H9 (cell line): ENCODE measurements around the gene ACSM2B. TPM values are rescaled to one million over a fixed set of nuclear protein-coding genes. Genes with fewer than 3 reads are reported as not detected.
"Not testable (repeated sequence)": the region's sequence is repeated elsewhere in the genome, so short reads cannot be mapped to it uniquely, and the experiment has no call there.

Source experiments
- DNase-seq: peaks from one replicate; pipeline ENCODE4 v3.0.0-alpha.2; 2017
- H2AFZ ChIP-seq: one replicate; pipeline ENCODE4 v1.6.1; 2013; ENCODE audit warnings: mild to moderate bottlenecking, low read length, control low read depth, moderate library complexity
- H2AK5ac ChIP-seq: 2 replicates; pipeline ENCODE4 v1.6.1; 2013; ENCODE audit warnings: low read length, control low read depth, mixed read lengths; ENCODE audit not compliant: insufficient read length
- H2BK120ac ChIP-seq: one replicate; pipeline ENCODE4 v1.6.1; 2013; ENCODE audit warnings: low read depth, mild to moderate bottlenecking, low read length, control low read depth, inconsistent platforms; ENCODE audit not compliant: poor library complexity, severe bottlenecking
- H2BK12ac ChIP-seq: 2 replicates; pipeline ENCODE4 v1.6.1; 2013; ENCODE audit warnings: low read length, control low read depth, mixed read lengths, low read depth; ENCODE audit not compliant: insufficient read length
- H2BK15ac ChIP-seq: 2 replicates; pipeline ENCODE4 v1.6.1; 2013; ENCODE audit warnings: low read depth, low read length, control low read depth
- H2BK20ac ChIP-seq: one replicate; pipeline ENCODE4 v1.6.1; 2013; ENCODE audit warnings: low read depth, mild to moderate bottlenecking, low read length, control low read depth, inconsistent platforms; ENCODE audit not compliant: poor library complexity, severe bottlenecking
- H2BK5ac ChIP-seq: 2 replicates; pipeline ENCODE4 v1.6.1; 2013; ENCODE audit warnings: low read length, control low read depth, mixed read lengths; ENCODE audit not compliant: insufficient read length
- H3K14ac ChIP-seq: 2 replicates; pipeline ENCODE4 v1.6.1; 2013; ENCODE audit warnings: low read length, control low read depth; ENCODE audit not compliant: insufficient read depth
- H3K18ac ChIP-seq: 2 replicates; pipeline ENCODE4 v1.6.1; 2013; ENCODE audit warnings: low read depth, mild to moderate bottlenecking, mixed read lengths, low read length, control low read depth; ENCODE audit not compliant: insufficient read length
- H3K23ac ChIP-seq: 2 replicates; pipeline ENCODE4 v1.6.1; 2013; ENCODE audit warnings: low read length, control low read depth, mixed read lengths, low read depth; ENCODE audit not compliant: insufficient read length
- H3K23me2 ChIP-seq: 2 replicates; pipeline ENCODE4 v1.6.1; 2013; ENCODE audit warnings: low read depth, mild to moderate bottlenecking, mixed read lengths, low read length, control low read depth; ENCODE audit not compliant: insufficient read length, poor library complexity, severe bottlenecking
- H3K27ac ChIP-seq: 2 replicates; pipeline ENCODE4 v1.5.1; 2013; ENCODE audit warnings: low read length, control low read depth, mixed read lengths, low read depth; ENCODE audit not compliant: insufficient read length
- H3K27me3 ChIP-seq: 2 replicates; pipeline ENCODE4 v1.6.1; 2013; ENCODE audit warnings: low read length, control low read depth, inconsistent platforms; ENCODE audit not compliant: insufficient read depth
- H3K4ac ChIP-seq: 2 replicates; pipeline ENCODE4 v1.6.1; 2013; ENCODE audit warnings: low read depth, mild to moderate bottlenecking, control low read depth, inconsistent platforms, low read length, moderate library complexity
- H3K4me1 ChIP-seq: 2 replicates; pipeline ENCODE4 v1.6.1; 2013; ENCODE audit warnings: low read length, control low read depth, inconsistent platforms; ENCODE audit not compliant: insufficient read depth
- H3K4me2 ChIP-seq: 2 replicates; pipeline ENCODE4 v1.6.1; 2013; ENCODE audit warnings: low read length, control low read depth, mixed read lengths; ENCODE audit not compliant: insufficient read length, insufficient read depth
- H3K56ac ChIP-seq: 2 replicates; pipeline ENCODE4 v1.6.1; 2013; ENCODE audit warnings: low read depth, mild to moderate bottlenecking, mixed read lengths, low read length, control low read depth; ENCODE audit not compliant: insufficient read length
- H3K79me1 ChIP-seq: 2 replicates; pipeline ENCODE4 v1.6.1; 2013; ENCODE audit warnings: low read depth, mild to moderate bottlenecking, moderate library complexity, low read length, control low read depth, inconsistent platforms; ENCODE audit not compliant: insufficient read depth, poor library complexity, severe bottlenecking
- H3K79me2 ChIP-seq: 2 replicates; pipeline ENCODE4 v1.6.1; 2013; ENCODE audit warnings: low read length, control low read depth, inconsistent platforms; ENCODE audit not compliant: insufficient read depth
- H3K9ac ChIP-seq: 2 replicates; pipeline ENCODE4 v1.6.1; 2013; ENCODE audit warnings: low read length, control low read depth, mixed read lengths; ENCODE audit not compliant: insufficient read length; ENCODE audit errors: extremely low read depth
- H3K9me3 ChIP-seq: one replicate; pipeline ENCODE4 v1.6.1; 2013; ENCODE audit warnings: low read depth, low read length, inconsistent platforms; ENCODE audit not compliant: control insufficient read depth
- H3T11ph ChIP-seq: one replicate; pipeline ENCODE4 v1.6.1; 2013; ENCODE audit warnings: mild to moderate bottlenecking, low read length, control low read depth, inconsistent platforms
- H4K20me1 ChIP-seq: one replicate; pipeline ENCODE4 v1.6.1; 2013; ENCODE audit not compliant: control insufficient read depth, insufficient read length, insufficient read depth
- H4K5ac ChIP-seq: 2 replicates; pipeline ENCODE4 v1.6.1; 2013; ENCODE audit warnings: low read depth, mild to moderate bottlenecking, mixed read lengths, low read length, control low read depth; ENCODE audit not compliant: insufficient read length
- H4K8ac ChIP-seq: replicated peaks from 2 replicates; pipeline ENCODE4 v1.6.1; 2013; ENCODE audit warnings: low read length, control low read depth, mixed read lengths, low read depth; ENCODE audit not compliant: insufficient read length
- H4K91ac ChIP-seq: 2 replicates; pipeline ENCODE4 v1.6.1; 2013; ENCODE audit warnings: low read depth, mild to moderate bottlenecking, moderate library complexity, mixed read lengths, low read length, control low read depth; ENCODE audit not compliant: insufficient read length
- H3K27ac Mint-ChIP-seq, 3 experiments: 2 replicates in 2 of 3; 3 replicates in 1 of 3; pipeline ENCODE4 v1.8.0; 2020 to 2021; ENCODE audit warnings: mixed read lengths in 3 of 3, mild to moderate bottlenecking in 1 of 3, moderate library complexity in 1 of 3
- H3K27me3 Mint-ChIP-seq: 2 replicates; pipeline ENCODE4 v1.8.0; 2021; ENCODE audit warnings: low read depth, mild to moderate bottlenecking, moderate library complexity, mixed read lengths
- H3K36me3 Mint-ChIP-seq, 3 experiments: 2 replicates in 2 of 3; 3 replicates in 1 of 3; pipeline ENCODE4 v1.8.0; 2020 to 2021; ENCODE audit warnings: low read depth in 3 of 3, mixed read lengths in 3 of 3; ENCODE audit not compliant: insufficient read depth in 1 of 3
- H3K4me1 Mint-ChIP-seq, 2 experiments: 2 replicates each; pipeline ENCODE4 v1.8.0; 2020; ENCODE audit warnings: mixed read lengths in 2 of 2
- H3K4me3 Mint-ChIP-seq, 2 experiments: 2 replicates in 1 of 2; 3 replicates in 1 of 2; pipeline ENCODE4 v1.8.0; 2020 to 2021; ENCODE audit warnings: mild to moderate bottlenecking in 2 of 2, mixed read lengths in 2 of 2, moderate library complexity in 1 of 2
- H3K9me3 Mint-ChIP-seq, 2 experiments: 2 replicates in 1 of 2; 3 replicates in 1 of 2; pipeline ENCODE4 v1.8.0; 2020; ENCODE audit warnings: mild to moderate bottlenecking in 2 of 2, mixed read lengths in 2 of 2, moderate library complexity in 1 of 2
- WGBS: extraction: QIAGEN DNeasy Blood & Tissue Kit; methylation state at CpG from one replicate; pipeline ENCODE4 v1.1.7; 2013; ENCODE audit warnings: missing lambda C conversion rate, low lambda C conversion rate, mixed read lengths; ENCODE audit not compliant: insufficient read length; ENCODE audit errors: extremely low coverage; 5-methylcytosine and 5-hydroxymethylcytosine counted together
- long read RNA-seq: library from polyadenylated mRNA; unstranded; transcript quantifications from one replicate; pipeline ENCODE4 v2.0.0, GENCODE V29; 2020
- total RNA-seq: library from RNA; stranded (reverse); gene quantifications from 2 replicates; pipeline ENCODE4 v1.2.1, GENCODE V29; 2021

ACSM2B gene
- not detected in 2 replicates for total RNA-seq
- long read RNA-seq, result 0 reads

DNA sequence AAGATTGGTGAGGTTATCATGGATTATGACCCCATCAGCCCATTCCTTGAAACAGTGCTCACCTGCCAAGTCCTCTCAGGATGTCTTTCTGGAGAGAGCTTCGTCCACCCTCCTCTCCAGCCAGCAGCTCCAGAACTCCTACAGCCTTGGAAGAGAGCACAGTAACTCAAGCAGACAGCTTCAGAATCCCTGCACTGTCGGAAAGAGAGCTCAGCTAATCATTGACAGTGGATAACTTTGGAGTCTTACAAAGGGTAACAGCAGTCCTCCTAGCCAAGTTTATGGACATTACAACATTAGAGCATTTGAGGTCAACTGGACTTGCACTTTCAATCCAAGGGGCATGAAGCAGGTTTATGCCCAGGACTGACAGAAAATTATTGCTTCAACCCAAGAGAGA, at the start of gene ACSM2B:
Gene ACSM2B (minus strand): TSS at position 223 of the 400 bp plus-strand sequence. CDS start 11,522 bp downstream, outside the sequence.
- not testable (repeated sequence) for H2BK15ac ChIP-seq, H3K9me3 ChIP-seq, H3K4me1 Mint-ChIP-seq, H2BK120ac ChIP-seq, H2BK12ac ChIP-seq, H3K4me2 ChIP-seq, H3K27ac Mint-ChIP-seq, H3K23me2 ChIP-seq, H4K20me1 ChIP-seq, H3K79me2 ChIP-seq, H3K9me3 Mint-ChIP-seq, H3T11ph ChIP-seq, H3K79me1 ChIP-seq, H2BK5ac ChIP-seq, H3K23ac ChIP-seq, H2BK20ac ChIP-seq, H4K8ac ChIP-seq, H3K27me3 ChIP-seq, H3K4me3 Mint-ChIP-seq, H3K36me3 Mint-ChIP-seq, H3K4me1 ChIP-seq, H3K56ac ChIP-seq, H3K4ac ChIP-seq, H2AFZ ChIP-seq, H4K91ac ChIP-seq, H3K27ac ChIP-seq, H4K5ac ChIP-seq, H3K18ac ChIP-seq, H3K14ac ChIP-seq, H2AK5ac ChIP-seq, DNase-seq, H3K9ac ChIP-seq, H3K27me3 Mint-ChIP-seq
- WGBS, result no CpG with 5 or more reads among the region's 2 CpGs
